Glutamatergic neuron (in vitro differentiated cells): ENCODE results near the gene CARD6. TPM values are rescaled to one million over a fixed set of nuclear protein-coding genes. Genes with fewer than 3 reads are reported as not detected.
"Not testable (repeated sequence)": the region's sequence is repeated elsewhere in the genome, so short reads cannot be mapped to it uniquely, and the experiment has no call there.

Experiments
- DNase-seq: peaks from one replicate; pipeline ENCODE4 v3.0.0; 2022
- H3K27ac Mint-ChIP-seq: one replicate; pipeline ENCODE4 v1.8.0; 2020; ENCODE audit warnings: mild to moderate bottlenecking, mixed read lengths, inconsistent platforms; ENCODE audit not compliant: unreplicated experiment
- H3K27me3 Mint-ChIP-seq: one replicate; pipeline ENCODE4 v1.8.0; 2020; ENCODE audit warnings: mild to moderate bottlenecking, moderate library complexity, mixed read lengths, inconsistent platforms; ENCODE audit not compliant: unreplicated experiment
- H3K36me3 Mint-ChIP-seq: one replicate; pipeline ENCODE4 v1.8.0; 2020; ENCODE audit warnings: mild to moderate bottlenecking, mixed read lengths, inconsistent platforms; ENCODE audit not compliant: unreplicated experiment
- H3K4me1 Mint-ChIP-seq: one replicate; pipeline ENCODE4 v1.8.0; 2020; ENCODE audit warnings: mild to moderate bottlenecking, low read depth, mixed read lengths, inconsistent platforms; ENCODE audit not compliant: unreplicated experiment
- H3K4me3 Mint-ChIP-seq: one replicate; pipeline ENCODE4 v1.8.0; 2020; ENCODE audit warnings: mild to moderate bottlenecking, mixed read lengths, inconsistent platforms; ENCODE audit not compliant: unreplicated experiment
- H3K9me3 Mint-ChIP-seq: one replicate; pipeline ENCODE4 v1.8.0; 2020; ENCODE audit warnings: mild to moderate bottlenecking, moderate library complexity, mixed read lengths, inconsistent platforms; ENCODE audit not compliant: unreplicated experiment
- total RNA-seq: library from RNA; stranded (reverse); fragmentation: NEBNext Ultra II Directional; extraction: Animal tissue kit (Norgen Biotek cat#: 25700); gene quantifications from one replicate; pipeline ENCODE4 v1.2.1, GENCODE V29; 2021; ENCODE audit not compliant: unreplicated experiment
- TF ChIP-seq, protein P1 (sequence below): fragments of 200-600 bp; sonication (generic); IDR thresholded peaks from one replicate; pipeline ENCODE4 v1.5.0; 2021; ENCODE audit not compliant: partially characterized antibody, unreplicated experiment

CARD6 gene
- total RNA-seq, 1 donor from 2014 or later = not detected

- no peak for DNase-seq
- no peaks in the 10 kb centered on the region for H3K4me1 Mint-ChIP-seq
- H3K27ac Mint-ChIP-seq = no peak overlapping the region
- no peaks in the 10 kb centered on the region for H3K36me3 Mint-ChIP-seq
- H3K9me3 Mint-ChIP-seq = peaks cover 1% of the 10 kb centered on the region
- peaks cover 5% of the 10 kb centered on the region for H3K27me3 Mint-ChIP-seq
- TF ChIP-seq, protein P1, sequence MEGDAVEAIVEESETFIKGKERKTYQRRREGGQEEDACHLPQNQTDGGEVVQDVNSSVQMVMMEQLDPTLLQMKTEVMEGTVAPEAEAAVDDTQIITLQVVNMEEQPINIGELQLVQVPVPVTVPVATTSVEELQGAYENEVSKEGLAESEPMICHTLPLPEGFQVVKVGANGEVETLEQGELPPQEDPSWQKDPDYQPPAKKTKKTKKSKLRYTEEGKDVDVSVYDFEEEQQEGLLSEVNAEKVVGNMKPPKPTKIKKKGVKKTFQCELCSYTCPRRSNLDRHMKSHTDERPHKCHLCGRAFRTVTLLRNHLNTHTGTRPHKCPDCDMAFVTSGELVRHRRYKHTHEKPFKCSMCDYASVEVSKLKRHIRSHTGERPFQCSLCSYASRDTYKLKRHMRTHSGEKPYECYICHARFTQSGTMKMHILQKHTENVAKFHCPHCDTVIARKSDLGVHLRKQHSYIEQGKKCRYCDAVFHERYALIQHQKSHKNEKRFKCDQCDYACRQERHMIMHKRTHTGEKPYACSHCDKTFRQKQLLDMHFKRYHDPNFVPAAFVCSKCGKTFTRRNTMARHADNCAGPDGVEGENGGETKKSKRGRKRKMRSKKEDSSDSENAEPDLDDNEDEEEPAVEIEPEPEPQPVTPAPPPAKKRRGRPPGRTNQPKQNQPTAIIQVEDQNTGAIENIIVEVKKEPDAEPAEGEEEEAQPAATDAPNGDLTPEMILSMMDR = no peak
- no peak overlapping the region for H3K4me3 Mint-ChIP-seq
Measured at GRCh38 chr5:40866844-40867243, 25.7 kb downstream of the CARD6 start.

- Mint-ChIP-seq H3K27ac (no peak overlapping the region), H3K27me3 (peaks cover 5% of the 10 kb centered on the region), H3K9me3 (peaks cover 1% of the 10 kb centered on the region), H3K36me3 (no peaks in the 10 kb centered on the region), H3K4me3 (no peak overlapping the region), H3K4me1 (no peaks in the 10 kb centered on the region)
- DNase-seq = no peak
- TF ChIP-seq, protein P1 = no peak
Measured at GRCh38 chr5:40869384-40869783, 28.2 kb downstream of the CARD6 start.

DNA sequence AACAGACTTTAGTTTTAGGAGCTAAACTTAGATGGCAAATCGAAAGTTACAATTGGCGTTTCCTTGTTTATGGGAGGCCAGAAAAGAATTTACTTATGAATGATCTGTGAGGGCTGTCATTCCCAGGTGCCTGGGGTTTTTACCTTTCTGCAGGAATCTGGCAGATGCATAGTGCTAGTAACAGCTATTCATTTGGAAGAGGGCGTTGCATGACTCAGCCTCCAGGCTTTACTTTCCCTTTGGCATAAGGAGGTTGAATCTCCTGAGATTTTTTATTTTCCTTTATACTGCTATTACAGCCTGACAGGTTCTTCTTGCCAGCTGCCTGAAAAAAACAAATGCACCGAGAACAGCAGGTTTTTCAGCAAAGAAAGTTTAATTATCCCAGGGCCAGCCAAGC, 30.0 kb downstream of the CARD6 start:
- Mint-ChIP-seq H3K4me1 (no peaks in the 10 kb centered on the region), H3K27me3 (peaks cover 2% of the 10 kb centered on the region), H3K9me3 (peaks cover 1% of the 10 kb centered on the region), H3K36me3 (no peaks in the 10 kb centered on the region), H3K4me3 (no peak overlapping the region), H3K27ac (no peak overlapping the region)
- TF ChIP-seq, protein P1 = no peak
- DNase-seq = no peak

DNA sequence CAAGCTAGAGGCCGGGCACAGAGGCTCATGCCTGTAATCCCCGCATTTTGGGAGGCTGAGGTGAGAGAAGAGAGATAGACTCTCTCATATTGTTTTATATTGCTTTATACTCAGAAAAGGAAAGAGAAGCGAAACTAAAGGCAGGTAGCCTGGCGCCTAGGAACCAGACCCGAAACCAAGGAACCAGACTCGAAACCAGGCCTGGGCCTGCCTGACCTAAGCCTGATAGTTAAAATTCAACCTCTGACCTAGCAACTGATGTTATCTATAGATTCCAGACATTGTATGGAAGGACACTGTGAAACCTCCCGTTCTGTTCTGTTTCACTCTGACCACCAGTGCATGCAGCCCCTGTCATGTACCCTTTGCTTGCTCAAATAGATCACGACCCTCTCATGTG, 31.1 kb downstream of the CARD6 start:
- not testable (repeated sequence) for H3K27me3 Mint-ChIP-seq, H3K9me3 Mint-ChIP-seq, H3K27ac Mint-ChIP-seq, DNase-seq, H3K4me3 Mint-ChIP-seq, H3K4me1 Mint-ChIP-seq, H3K36me3 Mint-ChIP-seq

GRCh38 chr5:40873286-40873880, 32.2 kb downstream of the CARD6 start:
- no peak overlapping the region for H3K4me3 Mint-ChIP-seq
- peaks cover 1% of the 10 kb centered on the region for H3K9me3 Mint-ChIP-seq

More at GRCh38 chr5:40873286-40873880, 32.2 kb downstream of the CARD6 start:
- H3K27ac Mint-ChIP-seq = no peak overlapping the region
- no peaks in the 10 kb centered on the region for H3K4me1 Mint-ChIP-seq
- no peak for DNase-seq
- TF ChIP-seq, protein P1 = no peak
- H3K36me3 Mint-ChIP-seq = no peaks in the 10 kb centered on the region
- no peaks in the 10 kb centered on the region for H3K27me3 Mint-ChIP-seq
